D721Med (cell line): ENCODE results near the gene SDHB.

Experiments used
- DNase-seq: peaks from one replicate; pipeline ENCODE4 v3.0.0; 2011; ENCODE audit warnings: low spot score; ENCODE audit not compliant: insufficient read length
- FAIRE-seq: peaks from 2 replicates; lab custom pipeline; 2011; peaks lifted over from hg19 to GRCh38; lab: Jason Lieb, UNC
- CTCF ChIP-seq: IDR thresholded peaks from 2 replicates; pipeline ENCODE4 v1.5.1; 2012; ENCODE audit warnings: mild to moderate bottlenecking, control low read depth; ENCODE audit not compliant: insufficient read depth; ENCODE audit errors: missing control alignments

SDHB gene

DNA sequence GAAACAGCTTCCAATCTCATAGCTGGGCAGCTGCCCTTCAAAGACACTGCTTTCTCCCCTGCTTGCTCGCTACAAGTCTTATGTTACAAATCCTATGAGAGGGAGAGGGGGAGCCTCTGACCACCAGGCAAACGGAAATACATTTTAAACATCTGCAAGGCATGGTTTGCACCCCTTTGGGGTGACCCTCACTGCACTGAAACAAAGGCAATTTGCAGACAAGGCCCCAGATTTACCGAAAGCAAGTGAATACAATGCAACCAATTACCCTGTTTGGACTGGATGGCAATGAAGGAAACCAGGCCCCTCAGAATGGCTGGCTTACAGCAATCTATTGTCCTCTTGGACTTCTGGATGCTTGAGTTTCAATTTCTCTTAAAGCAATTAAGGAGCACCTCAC lies 30.3 kb downstream of the SDHB start:
- FAIRE-seq (no peak), DNase-seq (no peak)
- TF ChIP-seq CTCF, result no peak

GRCh38 chr1:17023102-17023501 lies 30.7 kb downstream of the SDHB start:
- FAIRE-seq (no peak), DNase-seq (no peak)
- TF ChIP-seq CTCF, result no peak

DNA sequence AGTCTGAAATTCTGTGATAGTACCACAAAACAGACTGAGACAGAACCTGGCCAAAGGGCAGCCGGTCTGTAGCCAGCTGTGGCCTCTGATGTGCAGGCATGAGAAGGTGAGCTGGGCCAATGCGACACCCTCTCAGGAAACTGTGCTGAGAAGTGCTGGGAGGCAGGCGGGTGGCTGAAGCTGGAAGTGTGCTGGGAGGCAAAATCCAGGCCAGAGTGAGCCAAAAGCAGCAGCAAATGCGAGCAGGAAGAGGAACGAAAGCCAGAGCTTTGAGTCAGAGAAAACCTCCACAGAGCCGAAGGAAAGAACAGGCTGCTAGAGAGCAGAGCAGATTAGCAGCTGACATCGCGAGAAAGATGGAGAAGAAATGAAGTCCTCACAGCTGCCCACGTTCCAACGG lies 31.9 kb downstream of the SDHB start:
- no peak for DNase-seq
- no peak for TF ChIP-seq CTCF
- no peak for FAIRE-seq

DNA sequence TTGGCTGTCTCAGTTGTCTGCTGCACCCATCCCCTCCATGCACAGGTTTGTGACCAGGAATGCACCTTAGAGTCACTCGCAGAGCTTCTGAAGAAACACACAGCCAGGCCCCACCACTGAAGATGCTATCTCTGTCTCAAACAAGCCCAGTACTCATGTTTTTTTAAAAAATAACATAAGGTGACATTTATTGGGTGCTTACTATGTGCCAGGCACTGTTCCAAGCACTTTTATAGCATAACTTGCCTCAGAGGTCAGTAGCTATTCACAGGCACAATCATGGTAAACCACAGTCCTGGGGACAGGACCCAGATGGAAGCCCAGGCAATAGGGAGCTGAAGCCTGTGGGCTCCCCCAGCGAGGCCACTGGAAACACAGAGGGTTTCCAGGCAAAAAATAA lies 33.3 kb downstream of the SDHB start:
- no peak for FAIRE-seq
- no peak for DNase-seq
- TF ChIP-seq CTCF, result no peak

DNA sequence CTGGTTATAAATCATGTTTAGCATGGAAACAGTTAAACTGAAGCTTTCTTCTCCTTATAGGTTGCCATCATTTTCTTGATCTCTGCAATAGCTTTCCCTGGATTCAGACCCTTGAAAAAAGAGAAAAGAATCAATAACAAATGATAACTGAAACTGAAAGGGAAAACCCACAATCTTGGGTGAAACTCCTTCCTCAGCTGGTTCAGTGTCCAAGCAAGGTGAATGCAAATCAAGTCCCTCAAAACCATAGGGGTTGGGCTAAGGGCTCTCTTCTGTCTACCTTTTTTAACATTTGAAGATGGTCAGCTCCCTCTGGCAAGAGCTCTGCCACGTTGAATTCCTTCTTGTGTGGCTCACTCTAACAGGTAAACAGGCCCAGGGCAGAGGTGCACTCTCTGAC lies 35.0 kb downstream of the SDHB start:
- no peak for TF ChIP-seq CTCF
- FAIRE-seq (no peak), DNase-seq (no peak)

GRCh38 chr1:17017435-17017834 lies 36.4 kb downstream of the SDHB start:
- DNase-seq, result no peak
- TF ChIP-seq CTCF, result no peak
- FAIRE-seq, result no peak

- no peak for TF ChIP-seq CTCF
- DNase-seq (no peak), FAIRE-seq (no peak)
Measured at GRCh38 chr1:17016317-17016661, 37.5 kb downstream of the SDHB start.
